AG08396 (cell line): ENCODE measurements around the gene ANO6.
"Not testable (repeated sequence)": the region's sequence is repeated elsewhere in the genome, so short reads cannot be mapped to it uniquely, and the experiment has no call there.

Source experiments
- DNase-seq: peaks from one replicate; pipeline ENCODE4 v3.0.0; 2012; ENCODE audit warnings: low spot score, mixed read lengths

Gene ANO6

DNA sequence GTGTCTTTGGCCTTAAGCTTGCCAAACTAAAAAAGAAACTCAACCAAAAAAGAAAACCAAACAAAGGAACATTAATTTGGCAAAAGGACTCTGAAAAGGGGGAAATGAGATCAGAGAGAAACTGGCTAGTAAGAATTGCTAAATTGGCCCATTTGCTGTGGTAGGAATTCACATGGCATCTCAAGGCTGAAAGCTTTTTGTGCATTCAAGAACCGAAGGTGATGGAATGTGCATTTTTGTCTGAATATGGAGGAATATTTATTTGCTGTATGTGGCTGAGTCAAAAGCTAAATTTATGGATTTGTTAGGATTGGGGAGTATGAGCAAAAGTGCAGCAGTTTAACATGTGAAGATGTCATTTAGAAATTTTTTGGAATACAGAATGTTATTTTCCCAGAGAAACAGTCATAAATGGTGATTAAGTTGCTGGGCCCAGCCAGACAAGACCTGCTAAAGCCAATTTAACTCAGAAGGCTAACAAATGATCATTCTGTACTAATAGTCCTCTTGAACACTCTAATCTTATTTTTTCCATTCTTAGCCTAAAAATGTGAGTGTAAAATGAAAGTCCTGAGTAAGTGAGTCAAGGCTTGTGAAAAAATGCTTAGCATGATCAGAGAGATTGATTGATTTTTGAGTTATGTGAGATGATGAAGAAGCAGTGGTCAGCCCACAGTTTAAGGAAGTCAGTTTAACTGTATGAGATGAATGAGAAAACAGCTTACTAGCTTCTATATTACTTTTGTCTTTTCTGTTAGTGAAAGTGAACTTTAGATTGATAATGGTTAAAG is 94.1 kb downstream of the ANO6 start:
- DNase-seq: peak; percentile 19

DNA sequence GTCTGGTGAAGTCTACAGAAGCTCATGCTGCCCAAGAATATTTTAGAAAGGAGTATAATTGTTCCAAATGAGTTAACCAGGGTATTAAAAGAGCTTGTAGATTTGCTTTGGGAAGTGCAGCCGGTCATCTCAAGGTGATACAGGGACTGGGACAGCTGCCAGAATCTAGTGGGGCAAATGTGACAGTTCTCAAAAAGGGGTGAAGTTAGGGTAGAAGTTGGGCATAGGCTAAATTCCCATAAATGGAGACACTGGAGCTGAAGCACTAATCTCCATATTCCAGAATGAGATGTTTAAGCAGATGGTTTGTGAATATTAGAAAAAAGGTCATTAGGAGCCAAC is 94.7 kb downstream of the ANO6 start:
- DNase-seq: no peak

DNA sequence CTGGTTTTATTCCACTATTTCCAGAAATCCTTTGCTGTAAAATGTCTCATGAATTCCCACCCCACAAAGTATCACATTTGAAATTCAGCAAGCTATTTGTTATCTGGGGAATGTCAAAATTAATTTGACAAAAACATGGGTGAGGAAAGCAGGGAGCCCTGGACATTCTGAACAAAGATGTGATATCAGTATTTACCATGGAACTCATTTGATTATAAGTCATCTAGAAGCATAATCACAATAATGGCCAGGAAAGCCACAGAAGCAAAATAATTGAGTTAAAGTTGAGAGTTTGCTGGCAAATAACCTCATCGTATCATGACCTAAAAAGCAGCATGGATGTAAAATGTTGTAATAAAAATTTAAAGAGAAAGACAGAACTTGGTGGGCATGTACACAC is 96.1 kb downstream of the ANO6 start:
- DNase-seq: no peak

DNA sequence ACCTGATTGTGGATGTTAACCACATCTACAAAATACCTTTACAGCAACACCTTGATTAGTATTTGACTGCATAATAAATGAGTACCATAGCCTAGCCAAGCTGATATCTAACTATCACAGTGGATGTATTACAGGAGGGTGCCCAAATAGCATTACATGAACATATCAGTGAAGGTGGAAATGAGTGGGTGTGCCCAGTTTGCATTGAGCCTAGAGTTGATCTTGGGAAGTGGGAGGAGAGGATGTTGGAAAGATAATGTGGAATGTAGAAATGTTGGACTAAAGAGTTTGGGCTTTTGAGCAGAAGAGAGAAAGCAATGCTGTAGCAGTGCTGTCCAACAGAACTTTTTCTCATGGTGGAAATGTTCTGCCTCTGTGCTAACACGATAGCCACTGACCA is 98.9 kb downstream of the ANO6 start:
- DNase-seq: no peak

DNA sequence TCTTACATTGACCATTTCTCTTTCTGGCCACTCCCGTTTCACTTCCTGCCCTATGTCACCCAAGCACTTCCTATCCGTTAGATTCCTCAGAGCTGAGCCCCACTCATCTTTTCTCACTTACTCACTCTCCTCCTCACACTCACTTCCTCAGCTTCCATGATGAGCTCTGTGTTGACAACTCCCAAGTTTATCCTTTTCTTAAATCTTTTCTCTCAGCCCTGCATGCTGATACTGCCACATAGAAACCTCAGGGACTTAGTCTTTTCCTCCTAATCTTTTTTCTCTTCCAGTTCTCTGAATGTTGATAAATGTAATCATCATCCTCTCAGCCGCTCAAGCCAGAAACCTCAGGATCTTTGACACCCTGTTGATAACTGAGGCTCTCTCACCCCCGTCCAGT is 99.6 kb downstream of the ANO6 start:
- no peak for DNase-seq

DNA sequence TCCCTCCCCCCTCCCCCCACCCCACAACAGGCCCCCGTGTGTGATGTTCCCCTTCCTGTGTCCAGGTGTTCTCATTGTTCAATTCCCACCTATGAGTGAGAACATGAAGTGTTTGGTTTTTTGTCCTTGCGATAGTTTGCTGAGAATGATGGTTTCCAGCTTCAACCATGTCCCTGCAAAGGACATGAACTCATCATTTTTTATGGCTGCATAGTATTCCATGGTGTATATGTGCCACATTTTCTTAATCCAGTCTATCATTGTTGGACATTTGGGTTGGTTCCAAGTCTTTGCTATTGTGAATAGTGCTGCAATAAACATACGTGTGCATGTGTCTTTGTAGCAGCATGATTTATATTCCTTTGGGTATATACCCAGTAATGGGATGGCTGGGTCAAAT is 101.4 kb downstream of the ANO6 start:
- DNase-seq: not testable (repeated sequence)

DNA sequence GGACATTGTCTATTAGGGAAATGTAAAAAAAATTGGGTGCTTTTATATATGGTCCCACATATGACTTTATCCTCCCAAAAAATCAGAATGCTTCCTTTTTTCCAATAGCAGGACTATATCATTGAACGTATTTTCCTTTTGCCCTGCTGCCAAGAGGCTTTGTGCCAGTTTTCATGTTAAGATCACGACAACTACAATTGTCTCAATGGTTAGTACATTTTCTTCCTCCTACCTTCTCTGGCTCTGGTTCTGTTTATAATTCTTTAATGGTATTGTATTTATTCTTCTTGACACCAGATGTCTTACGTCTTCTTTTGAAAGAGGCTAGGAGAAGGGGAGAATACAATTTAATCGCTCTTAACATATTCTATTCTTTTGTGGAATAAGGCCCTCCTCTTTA is 106.9 kb downstream of the ANO6 start:
- no peak for DNase-seq

DNA sequence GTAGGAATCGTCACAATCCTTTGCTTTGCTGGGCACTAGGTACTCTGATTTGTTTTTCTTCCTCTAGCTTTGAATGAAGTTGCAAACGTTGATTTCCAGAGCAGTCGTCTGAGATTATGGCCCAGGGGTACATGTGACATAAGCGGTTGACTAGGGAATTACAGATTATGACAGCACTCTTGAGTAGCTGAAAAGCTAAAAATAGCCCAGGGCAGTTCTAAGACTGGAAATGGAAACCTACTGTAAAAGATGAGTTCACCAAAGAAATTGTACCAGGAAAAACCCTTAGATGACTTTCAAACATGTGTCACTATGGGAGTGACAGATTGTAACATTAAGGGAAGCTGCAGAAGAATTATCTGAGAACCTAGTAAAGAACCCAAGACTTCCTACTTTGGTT is 108.5 kb downstream of the ANO6 start:
- no peak for DNase-seq

DNA sequence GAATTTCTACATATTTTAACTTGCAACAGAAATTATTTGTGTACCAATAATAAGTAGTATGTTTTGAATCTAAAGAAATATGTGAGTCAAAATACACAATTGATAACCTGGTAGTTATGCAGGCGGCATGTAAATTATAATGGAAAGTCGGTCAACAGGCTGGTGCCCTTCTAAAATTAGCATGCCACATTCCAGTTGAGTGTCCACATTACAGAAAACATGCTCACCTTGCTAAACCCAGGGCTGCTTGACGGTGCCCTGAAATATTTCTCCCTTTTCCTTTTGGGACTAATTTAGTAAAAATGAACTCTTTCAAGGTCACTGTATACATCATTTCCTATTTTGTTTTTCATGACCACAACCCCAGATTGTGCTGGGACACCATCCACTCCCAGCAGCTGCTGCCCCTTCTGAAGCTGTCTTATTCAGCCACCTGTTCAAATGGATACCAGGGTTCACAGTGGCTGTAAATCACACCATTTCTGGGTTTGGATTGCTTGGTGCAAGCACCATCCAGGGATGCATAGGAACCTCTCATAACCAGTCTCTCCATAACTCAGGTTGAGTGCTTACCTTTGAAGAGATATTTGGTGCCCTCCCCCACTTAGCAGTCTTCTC is 110.6 kb downstream of the ANO6 start:
- no peak for DNase-seq

DNA sequence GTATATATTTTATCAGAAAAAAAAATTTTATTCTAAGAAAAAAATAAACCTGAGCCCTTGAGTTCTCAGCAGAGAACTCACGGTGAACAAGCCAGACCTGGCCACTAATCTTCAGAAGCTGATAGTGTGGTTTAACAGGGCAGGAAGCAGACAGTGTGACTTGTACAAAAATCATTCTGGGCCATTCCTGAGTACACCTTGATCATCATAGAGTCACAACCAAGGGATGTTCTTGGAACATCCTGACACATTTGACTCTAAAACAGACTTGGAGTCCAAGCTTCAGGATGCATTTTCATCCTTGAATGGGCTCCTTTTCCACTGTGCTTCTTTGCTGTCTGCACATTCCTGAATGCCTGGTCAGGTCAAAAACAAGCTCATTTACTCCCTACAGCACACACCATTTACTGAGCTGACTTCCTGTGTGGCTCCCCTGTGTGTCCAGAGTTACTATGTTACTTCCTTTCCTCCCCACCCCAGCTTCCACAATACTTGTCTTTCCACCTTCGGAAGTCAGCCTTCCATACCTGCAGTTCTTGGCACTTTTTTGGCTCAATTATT is 112.0 kb downstream of the ANO6 start:
- no peak for DNase-seq

DNA sequence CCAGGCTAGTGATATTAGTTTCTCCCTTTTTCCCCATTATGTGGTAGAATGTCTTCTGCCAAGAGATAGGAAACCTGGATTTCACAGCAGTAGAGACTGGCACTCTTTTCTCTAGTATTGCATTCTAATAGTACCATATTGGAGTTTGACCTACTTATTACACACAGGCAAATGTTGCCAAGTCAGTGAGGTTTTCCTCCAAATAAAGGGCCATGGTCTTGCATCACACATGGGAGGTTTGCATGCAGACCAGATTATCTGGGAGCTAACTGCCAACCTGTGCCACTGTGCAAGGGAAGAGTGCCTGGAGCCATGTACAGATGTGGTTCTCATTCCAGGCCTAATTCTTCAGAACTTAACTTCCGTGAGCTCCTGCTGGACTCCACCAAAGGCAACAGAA is 113.3 kb downstream of the ANO6 start:
- DNase-seq: no peak

DNA sequence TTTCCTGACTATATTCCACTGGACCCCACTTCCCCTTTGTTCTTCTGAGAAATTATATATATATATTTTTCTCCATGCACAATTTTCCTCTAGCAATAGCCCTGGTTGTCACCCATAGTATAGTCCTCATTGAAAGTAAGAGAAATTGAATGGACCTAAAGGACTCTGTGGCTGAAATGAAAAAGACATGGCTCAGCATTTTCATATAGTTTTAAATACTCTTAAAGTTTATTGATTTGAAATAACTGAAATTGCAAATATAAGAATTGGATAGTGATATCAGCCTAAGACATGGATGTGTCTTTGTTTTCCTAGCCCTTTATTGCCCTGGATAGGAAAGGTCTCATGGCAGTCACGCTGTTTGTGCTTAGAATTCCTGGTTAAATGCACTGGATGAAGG is 113.8 kb downstream of the ANO6 start:
- no peak for DNase-seq

DNA sequence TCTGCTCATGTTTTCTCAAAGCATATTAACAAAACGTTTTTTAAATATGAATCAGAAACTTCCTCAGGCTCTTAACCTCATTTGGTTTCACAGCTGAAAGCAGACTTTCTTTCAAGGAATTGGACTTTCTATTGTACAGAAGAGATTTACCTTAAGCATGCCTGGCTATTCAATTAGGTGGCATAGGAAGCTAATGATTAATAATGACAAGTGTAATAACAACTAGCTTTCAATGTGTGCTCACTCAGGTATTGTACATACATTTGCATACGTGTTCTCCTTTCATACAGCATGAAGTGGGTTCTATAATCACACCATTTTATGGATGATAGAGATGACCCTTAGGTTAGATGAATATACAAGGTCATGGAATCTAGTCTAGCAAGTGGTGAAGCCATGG is 115.7 kb downstream of the ANO6 start:
- no peak for DNase-seq

DNA sequence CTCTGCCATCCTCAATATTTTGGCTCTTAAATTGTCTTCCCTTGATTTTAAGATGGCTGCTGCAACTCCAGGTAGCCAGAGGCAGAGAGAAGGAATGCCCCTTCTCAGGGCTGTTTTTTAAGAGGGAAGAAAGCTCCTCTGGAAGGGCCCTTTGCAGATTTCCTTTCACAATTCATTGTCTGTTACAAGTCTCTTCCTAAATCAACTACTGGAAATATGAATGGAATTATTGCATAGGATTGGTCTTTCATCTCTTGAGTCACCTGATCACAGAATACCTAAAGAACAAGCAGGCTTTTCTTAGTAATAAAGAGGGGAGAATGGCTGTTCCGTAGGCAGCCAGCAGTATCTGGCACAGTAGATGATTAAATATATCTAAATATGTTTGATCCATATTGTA is 118.5 kb downstream of the ANO6 start:
- DNase-seq: no peak

DNA sequence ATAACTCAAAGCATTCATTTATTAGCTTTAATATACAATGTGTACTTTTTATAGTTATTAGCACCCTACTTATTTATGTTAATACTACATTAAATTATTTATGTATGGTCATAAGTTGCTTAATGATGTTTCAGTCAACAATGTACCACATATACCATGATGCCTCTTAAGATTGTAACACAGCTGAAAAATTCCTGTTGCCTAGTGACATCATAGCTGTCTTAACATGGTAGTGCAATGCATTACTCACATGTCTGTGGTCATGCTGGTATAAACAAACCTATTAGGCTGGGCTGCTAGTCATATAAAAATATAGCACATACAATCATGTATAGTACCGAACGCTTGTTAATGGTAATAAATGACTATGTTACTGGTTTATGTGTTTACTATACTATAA is 120.4 kb downstream of the ANO6 start:
- DNase-seq: peak; percentile 17

DNA sequence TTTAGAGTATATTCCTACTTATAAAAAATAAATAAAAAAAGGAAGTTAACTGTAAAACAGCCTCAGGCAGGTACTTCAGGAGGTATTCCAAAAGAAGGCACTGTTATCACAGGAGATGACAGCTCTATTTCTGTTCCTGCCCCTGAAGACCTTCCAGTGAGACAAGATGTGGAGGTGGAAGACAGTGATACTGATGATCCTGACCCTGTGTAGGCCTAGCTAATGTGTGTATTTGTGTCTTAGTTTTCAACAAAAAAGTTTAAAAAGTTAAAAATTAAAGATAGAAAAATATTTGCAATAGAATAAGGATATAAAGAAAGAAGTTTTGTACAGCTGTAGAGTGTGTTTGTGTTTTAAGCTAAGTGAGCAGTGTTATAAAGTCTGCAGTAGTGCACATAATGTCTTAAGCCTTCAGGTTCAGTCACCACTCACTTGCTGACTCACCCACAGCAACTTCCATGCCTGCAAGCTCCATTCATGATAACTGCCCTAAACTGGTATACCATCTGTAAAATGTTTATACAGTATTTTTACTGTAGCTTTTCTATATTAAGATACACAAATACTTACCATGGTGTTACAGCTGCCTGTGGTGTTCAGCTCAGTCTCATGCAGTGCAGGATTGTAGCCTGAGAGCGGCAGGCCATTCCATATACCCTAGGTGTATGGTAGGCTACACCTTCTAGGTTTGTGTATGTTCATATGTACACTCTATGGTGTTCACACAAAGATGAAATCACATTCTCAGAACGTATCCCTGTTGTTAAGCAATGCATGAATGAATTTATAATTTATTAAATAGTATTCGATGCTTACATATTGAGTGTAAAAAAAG is 121.1 kb downstream of the ANO6 start:
- peak; percentile 30 for DNase-seq

DNA sequence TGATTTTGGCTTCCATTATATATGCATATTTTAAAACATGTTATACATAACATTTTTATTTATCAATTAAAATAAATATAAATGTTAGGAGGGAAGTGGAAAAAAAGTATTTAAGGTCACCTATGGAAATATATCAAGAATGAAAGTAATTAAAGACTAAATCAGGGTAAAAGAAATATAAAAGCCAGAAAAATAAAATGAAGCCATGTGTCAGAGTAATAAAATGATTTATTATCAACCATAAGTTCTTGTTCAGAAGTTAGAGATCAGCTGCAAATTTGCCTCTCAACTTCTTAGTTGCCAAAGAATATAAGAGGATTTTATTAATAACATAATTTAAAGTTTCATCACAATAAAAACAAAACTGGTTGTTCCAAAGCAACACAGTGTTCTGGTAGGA is 121.9 kb downstream of the ANO6 start:
- no peak for DNase-seq

DNA sequence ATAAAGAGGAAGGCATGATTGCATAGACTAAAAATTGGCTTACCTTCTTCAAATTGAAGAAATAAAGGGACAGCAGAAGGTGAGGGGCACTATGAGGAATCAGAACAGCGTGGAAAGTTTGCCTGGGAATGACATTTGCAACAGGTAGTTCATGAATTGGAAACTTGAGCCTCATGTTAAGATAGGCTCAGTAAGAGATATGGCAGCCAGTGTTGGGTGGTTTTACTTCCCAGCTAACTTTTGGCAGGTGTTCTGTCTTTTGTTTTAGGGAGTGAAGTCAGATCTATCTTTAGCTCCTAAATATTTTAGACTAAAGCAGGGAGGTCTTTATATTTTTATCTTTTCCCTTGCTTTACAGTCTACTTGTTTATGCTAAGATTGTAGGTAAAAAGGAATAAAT is 122.4 kb downstream of the ANO6 start:
- DNase-seq: no peak

DNA sequence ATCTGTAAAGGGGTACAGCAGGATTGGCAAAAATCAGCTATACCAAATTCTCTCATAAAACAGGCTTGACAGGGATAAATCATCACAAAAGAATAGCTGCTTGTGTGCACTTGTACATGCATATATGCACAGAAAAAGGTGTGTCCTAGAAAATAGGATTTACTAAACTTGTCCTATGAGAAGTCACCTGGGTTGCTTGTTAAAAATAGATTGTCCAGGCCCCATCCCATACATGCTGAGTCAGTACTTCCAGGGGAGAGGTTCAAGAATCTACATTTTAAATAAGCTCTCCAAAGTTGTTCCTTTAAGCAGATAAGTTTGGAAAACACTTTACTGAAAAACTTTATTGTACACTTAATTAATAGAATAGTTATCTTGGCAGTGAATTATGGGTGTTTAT is 123.1 kb downstream of the ANO6 start:
- DNase-seq: no peak

DNA sequence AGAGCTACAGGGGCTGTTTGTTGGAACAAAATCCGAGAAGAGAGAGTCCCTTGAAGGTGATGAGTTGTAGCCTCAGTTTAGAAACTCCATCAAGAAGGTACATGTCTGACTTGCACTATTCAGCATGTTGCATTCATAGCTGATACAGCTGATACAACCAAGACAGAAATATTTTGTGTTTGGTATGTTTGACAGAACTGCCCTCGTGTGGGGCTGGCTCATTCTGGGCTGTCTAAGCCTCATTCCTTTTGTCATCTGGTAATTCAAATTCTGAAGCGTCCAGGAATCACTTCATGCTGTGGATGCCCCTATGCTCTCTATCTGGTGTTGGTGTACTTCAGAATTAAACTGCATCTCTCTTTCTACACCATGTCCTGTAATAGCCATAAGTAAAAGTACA is 126.3 kb downstream of the ANO6 start:
- no peak for DNase-seq

DNA sequence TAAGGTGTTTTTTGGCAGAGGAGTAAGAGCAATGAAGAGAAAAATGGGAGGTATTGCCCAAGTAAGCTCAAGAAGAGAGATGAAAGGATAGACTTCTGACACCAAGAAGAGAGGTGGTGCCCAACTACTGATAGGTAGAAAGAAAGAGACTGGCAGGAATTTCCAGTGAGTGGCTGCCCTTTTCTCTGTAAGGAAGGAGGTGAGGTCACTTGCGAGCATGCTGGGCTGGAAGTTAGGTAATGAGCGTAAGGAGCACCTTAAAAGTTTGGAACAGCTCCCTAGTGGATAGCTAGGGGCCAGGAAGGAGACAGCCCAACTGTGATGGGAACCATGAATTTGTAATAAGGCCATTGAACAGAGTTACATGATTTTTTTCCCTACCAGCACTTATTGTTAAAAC is 127.0 kb downstream of the ANO6 start:
- DNase-seq: no peak

DNA sequence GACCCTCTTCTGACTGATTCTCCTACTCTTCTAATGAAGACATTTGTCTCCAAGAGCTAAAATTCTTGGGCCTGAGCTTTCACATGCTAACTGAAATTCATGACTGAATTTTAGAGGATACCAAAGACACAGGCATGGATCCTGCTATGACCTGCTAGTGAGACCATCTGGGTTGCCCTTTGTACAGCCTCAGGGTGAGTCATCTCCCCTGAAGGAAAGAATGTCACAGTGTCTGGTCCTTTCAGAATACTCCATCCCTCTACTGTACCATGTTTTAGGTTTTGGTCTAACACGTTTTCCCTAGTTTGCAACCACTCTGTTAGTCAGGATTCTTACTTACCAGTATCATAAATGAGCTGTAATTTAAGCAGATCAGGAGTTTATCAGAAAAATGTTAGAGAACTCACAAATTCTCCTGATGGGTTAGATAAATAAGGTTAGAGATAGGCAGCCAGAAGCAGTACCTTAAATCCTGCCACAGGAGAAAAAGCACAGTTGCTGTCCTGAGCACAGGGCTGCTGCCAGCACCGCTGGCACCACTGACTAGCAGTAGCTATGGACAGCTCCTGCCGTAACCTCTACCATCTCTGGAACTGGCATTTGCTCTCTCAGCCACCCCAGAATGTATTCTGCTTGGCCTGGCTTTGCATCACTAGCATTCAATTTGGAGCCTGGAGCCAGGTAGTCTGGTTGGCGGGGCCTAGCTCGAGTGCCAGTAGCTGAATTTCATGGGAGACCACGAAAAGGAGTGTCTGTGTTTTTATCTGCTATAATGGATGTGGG is 127.6 kb downstream of the ANO6 start:
- peak; percentile 43 for DNase-seq
